OCI-LY7 (cell line): ENCODE measurements around the gene ANK3. TPM values are rescaled to one million over a fixed set of nuclear protein-coding genes. Genes with fewer than 3 reads are reported as not detected.
A peak's percentile ranks its signal among the peaks of the same experiment; 100 is the strongest.

Experiments used
- BruUV-seq: library from RNA; stranded (reverse); fragments of 400-500 nt; replicated peaks from 2 replicates; lab custom pipeline; 2021; lab: Mats Ljungman, UMichigan
- CTCF ChIA-PET: fragments of 300-600 bp; sonication (Branson Sonifier 250); formaldehyde crosslinking; loops from one replicate; lab custom pipeline; 2022; ENCODE audit warnings: antibody characterized with exemption; ENCODE audit not compliant: unreplicated experiment; lab: Charles Lee
- POLR2A ChIA-PET: fragments of 300-600 bp; sonication (Branson Sonifier 250); formaldehyde crosslinking; loops from one replicate; lab custom pipeline; 2022; ENCODE audit warnings: antibody characterized with exemption; lab: Charles Lee
- DNase-seq: peaks from one replicate; pipeline ENCODE4 v3.0.0-alpha.2; 2015; ENCODE audit warnings: low spot score
- H2AFZ ChIP-seq: fragments of 200-600 bp; sonication (generic), shearing (Covaris generic); 2 replicates; pipeline ENCODE4 v1.6.1; 2014; ENCODE audit warnings: mild to moderate bottlenecking, antibody characterized with exemption, low read length, moderate library complexity
- H3K27ac ChIP-seq: fragments of 200-600 bp; sonication (generic); 2 replicates; pipeline ENCODE4 v1.5.1; 2014; ENCODE audit warnings: mixed run types, low read depth, mild to moderate bottlenecking, moderate library complexity, low read length, inconsistent platforms; ENCODE audit not compliant: poor library complexity, severe bottlenecking
- H3K36me3 ChIP-seq: fragments of 200-600 bp; sonication (generic); 2 replicates; pipeline ENCODE4 v1.6.1; 2014; ENCODE audit warnings: mild to moderate bottlenecking, antibody characterized with exemption, low read length, moderate library complexity, mixed read lengths; ENCODE audit not compliant: insufficient read depth
- H3K4me1 ChIP-seq: fragments of 200-600 bp; sonication (generic); 2 replicates; pipeline ENCODE4 v1.5.1; 2014; ENCODE audit warnings: mild to moderate bottlenecking, low read length; ENCODE audit not compliant: insufficient read depth, poor library complexity, severe bottlenecking
- H3K4me2 ChIP-seq: fragments of 200-600 bp; sonication (generic); 2 replicates; pipeline ENCODE4 v1.6.1; 2014; ENCODE audit warnings: mild to moderate bottlenecking, low read length
- H3K4me3 ChIP-seq: fragments of 200-600 bp; sonication (generic); 2 replicates; pipeline ENCODE4 v1.5.1; 2014; ENCODE audit warnings: mild to moderate bottlenecking, low read depth, low read length; ENCODE audit not compliant: poor library complexity, severe bottlenecking
- H3K79me2 ChIP-seq: fragments of 200-600 bp; sonication (generic); 2 replicates; pipeline ENCODE4 v1.6.1; 2016; ENCODE audit warnings: low read depth, mild to moderate bottlenecking, low read length, moderate library complexity, mixed read lengths; ENCODE audit not compliant: insufficient read depth
- H3K9me2 ChIP-seq: fragments of 200-600 bp; sonication (generic); 2 replicates; pipeline ENCODE4 v1.6.1; 2016; ENCODE audit warnings: mild to moderate bottlenecking, low read length, mixed read lengths; ENCODE audit not compliant: insufficient read depth
- H3K9me3 ChIP-seq: fragments of 200-600 bp; sonication (generic); 2 replicates; pipeline ENCODE4 v1.6.1; 2014; ENCODE audit warnings: mild to moderate bottlenecking, mixed run types, low read length, mixed read lengths
- H4K20me1 ChIP-seq: fragments of 200-600 bp; sonication (generic); 2 replicates; pipeline ENCODE4 v1.6.1; 2014; ENCODE audit warnings: mild to moderate bottlenecking, antibody characterized with exemption, low read length, moderate library complexity, mixed read lengths; ENCODE audit not compliant: insufficient read depth
- EZH2phosphoT487 ChIP-seq: fragments of 200-600 bp; sonication (generic); IDR thresholded peaks from 2 replicates; pipeline ENCODE4 v1.6.1; 2018; ENCODE audit warnings: low read depth, borderline replicate concordance, mild to moderate bottlenecking, mixed run types, antibody characterized with exemption, low read length, moderate library complexity, mixed read lengths
- intact Hi-C: fragments of 100-400 bp; cut with micrococcal nuclease; formaldehyde crosslinking; loops from one replicate; pipeline ENCODE4 v1.10.0; 2022; ENCODE audit not compliant: unreplicated experiment
- total RNA-seq, 2 experiments: library from RNA; depleted of rRNA in 1 of 2; stranded (reverse); fragments of >200 nt in 1 of 2; shearing (Covaris generic) in 1 of 2; gene quantifications; 2 replicates each; pipeline ENCODE4 v1.2.3, GENCODE V29; 2014 to 2022
- TF ChIP-seq, protein P1 (sequence below): fragments of 200-600 bp; sonication (generic); conservative IDR thresholded peaks from 2 replicates; pipeline ENCODE4 v1.5.1; 2014; ENCODE audit warnings: mild to moderate bottlenecking, antibody characterized with exemption, low read length, moderate library complexity, mixed read lengths

ANK3 gene
- total RNA-seq, 2 experiments from 2014 or later: 0.13 to 0.49 TPM

DNA sequence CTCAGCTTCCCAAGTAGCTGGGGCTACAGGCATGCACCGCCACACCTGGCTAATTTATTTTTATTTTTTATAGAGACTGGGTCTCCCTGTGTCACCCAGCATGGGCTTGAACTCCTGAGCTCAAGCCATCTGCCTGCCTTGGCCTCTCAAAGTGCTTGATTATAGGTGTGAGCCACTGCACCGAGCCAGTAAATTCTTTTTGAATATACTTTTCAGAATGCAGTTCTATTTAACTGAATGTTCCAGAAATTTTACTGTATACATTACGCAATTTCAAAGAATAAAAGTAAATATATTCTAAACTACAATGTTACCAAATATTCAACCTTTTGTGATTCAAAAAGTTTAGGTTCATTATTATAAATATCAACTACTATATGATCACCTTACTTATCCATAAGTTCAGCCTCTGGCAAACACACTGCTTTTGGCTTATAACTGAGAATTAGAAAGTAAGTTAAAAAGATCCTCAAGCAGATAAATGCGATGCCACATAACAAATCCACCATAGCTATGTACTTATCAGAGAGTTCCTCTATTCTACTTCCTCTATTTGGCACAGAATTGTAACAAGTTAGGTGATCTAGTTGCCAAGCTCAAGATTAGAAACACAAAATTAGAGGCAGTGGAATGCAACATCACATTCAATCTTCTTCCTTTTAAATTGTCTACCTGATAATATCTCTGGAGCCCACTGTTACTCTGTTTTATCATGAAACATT, 118.2 kb downstream of the ANK3 start:
- Histone ChIP-seq H3K4me2 (peak overlapping the region; percentile 37), H3K27ac (no peak overlapping the region), H4K20me1 (no peaks in the 10 kb centered on the region), H3K4me3 (no peak overlapping the region), H3K36me3 (no peaks in the 10 kb centered on the region), H3K9me2 (no peaks in the 10 kb centered on the region), H2AFZ (peak overlapping the region; percentile 27), H3K4me1 (peaks cover 29% of the 10 kb centered on the region), H3K79me2 (no peaks in the 10 kb centered on the region), H3K9me3 (0 out of 2 replicates have a peak, but pooled peaks cover 3% of the 10 kb centered on the region)
- intact Hi-C loops: no loop called here
- ChIA-PET CTCF (interaction anchor here (1.1 kb wide), 1 partner anchor 33 kb away, joined by 3 read pairs; no protein-coding TSS in a partner anchor), POLR2A (interaction anchor here (0.7 to 1.3 kb wide), 8 partner anchors 11 to 67 kb away, joined by 3 to 6 read pairs (median 4); no protein-coding TSS in a partner anchor)
- DNase-seq: peak; percentile 30
- TF ChIP-seq EZH2phosphoT487: no peak
- TF ChIP-seq, protein P1, sequence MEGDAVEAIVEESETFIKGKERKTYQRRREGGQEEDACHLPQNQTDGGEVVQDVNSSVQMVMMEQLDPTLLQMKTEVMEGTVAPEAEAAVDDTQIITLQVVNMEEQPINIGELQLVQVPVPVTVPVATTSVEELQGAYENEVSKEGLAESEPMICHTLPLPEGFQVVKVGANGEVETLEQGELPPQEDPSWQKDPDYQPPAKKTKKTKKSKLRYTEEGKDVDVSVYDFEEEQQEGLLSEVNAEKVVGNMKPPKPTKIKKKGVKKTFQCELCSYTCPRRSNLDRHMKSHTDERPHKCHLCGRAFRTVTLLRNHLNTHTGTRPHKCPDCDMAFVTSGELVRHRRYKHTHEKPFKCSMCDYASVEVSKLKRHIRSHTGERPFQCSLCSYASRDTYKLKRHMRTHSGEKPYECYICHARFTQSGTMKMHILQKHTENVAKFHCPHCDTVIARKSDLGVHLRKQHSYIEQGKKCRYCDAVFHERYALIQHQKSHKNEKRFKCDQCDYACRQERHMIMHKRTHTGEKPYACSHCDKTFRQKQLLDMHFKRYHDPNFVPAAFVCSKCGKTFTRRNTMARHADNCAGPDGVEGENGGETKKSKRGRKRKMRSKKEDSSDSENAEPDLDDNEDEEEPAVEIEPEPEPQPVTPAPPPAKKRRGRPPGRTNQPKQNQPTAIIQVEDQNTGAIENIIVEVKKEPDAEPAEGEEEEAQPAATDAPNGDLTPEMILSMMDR: no peak
- BruUV-seq: no TSS peak

DNA sequence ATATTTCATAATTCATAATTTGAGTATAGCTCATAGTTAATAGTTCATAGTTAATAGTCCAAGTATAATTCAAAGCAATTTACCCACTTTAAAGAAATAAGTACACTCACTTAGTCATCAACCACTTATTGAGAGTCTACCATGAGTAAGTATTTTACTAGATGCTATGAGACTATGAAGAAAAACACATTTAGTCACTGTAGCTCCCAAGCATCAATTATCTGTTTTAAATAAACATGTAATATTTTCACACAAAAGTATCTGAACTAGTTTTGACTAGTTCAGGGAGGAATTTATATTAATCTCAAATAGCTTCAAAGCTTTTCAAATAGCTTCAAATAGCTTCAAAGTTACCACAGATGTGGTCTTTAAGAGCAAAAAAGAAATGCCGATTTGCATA, 119.2 kb downstream of the ANK3 start:
- DNase-seq: no peak
- no peaks in the 10 kb centered on the region for H4K20me1 ChIP-seq
- 0 out of 2 replicates have a peak overlapping the region, but pooled peaks have one; percentile 23 for H3K4me2 ChIP-seq
- POLR2A ChIA-PET: interaction anchor here (0.9 to 1.3 kb wide), 3 partner anchors 9 to 80 kb away, joined by 3 to 6 read pairs (median 4); no protein-coding TSS in a partner anchor
- intact Hi-C loops: no loop called here
- peak overlapping the region; percentile 27; the same call in 1 of the 2 replicates for H2AFZ ChIP-seq
- CTCF ChIA-PET: no interaction called here
- H3K9me3 ChIP-seq: 0 out of 2 replicates have a peak, but pooled peaks cover 3% of the 10 kb centered on the region
- no peak overlapping the region for H3K27ac ChIP-seq
- H3K4me3 ChIP-seq: no peak overlapping the region
- H3K4me1 ChIP-seq: peaks cover 39% of the 10 kb centered on the region
- no peaks in the 10 kb centered on the region for H3K36me3 ChIP-seq
- TF ChIP-seq, protein P1: no peak
- no peak for TF ChIP-seq EZH2phosphoT487
- no peaks in the 10 kb centered on the region for H3K79me2 ChIP-seq
- BruUV-seq: no TSS peak
- no peaks in the 10 kb centered on the region for H3K9me2 ChIP-seq
